ENCODE data around the gene VAV2. TPM values are rescaled to one million over a fixed set of nuclear protein-coding genes. Genes with fewer than 3 reads are reported as not detected.

Gene VAV2
- total and polyA plus RNA-seq, 2 of the 4 experiments (the other 2 are of a cell fraction) = 10.8 to 13.4 TPM

DNA sequence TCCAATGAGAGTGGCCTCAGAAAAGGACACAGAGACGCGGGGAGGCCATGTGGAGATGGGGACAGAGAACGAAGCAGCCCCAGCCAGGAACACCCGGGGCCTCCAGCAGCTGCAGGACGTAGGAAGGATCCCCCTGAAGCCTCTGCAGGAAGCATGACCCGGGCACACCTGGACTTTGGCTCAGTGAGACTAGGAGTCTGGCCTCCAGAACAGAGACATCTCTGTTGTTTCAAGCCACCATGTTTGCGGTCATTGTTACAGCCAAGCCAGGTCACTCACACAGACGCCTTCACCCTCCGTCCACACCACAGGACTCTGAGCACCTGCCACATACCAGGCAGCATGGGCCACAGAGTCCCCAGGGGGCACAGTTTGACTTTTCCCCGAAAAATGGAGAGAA, 190.4 kb downstream of the VAV2 start:
- H3K9ac ChIP-seq (ENCODE audit: low read depth, low read length) = no peak overlapping the region
- TF ChIP-seq USF2 (IDR thresholded peaks at IDR 0.05; ENCODE audit: low read depth, low read length) (no peak), MAZ (IDR thresholded peaks at IDR 0.05; ENCODE audit: borderline replicate concordance, low read depth, low read length) (no peak), NFE2L2 (IDR thresholded peaks at IDR 0.05; ENCODE audit: low read depth, low read length) (no peak)
- no peak overlapping the region for H3K14ac ChIP-seq (replicated peaks; ENCODE audit: low read depth, low read length)
- H4K5ac ChIP-seq (ENCODE audit: low read depth, low read length) = no peak overlapping the region
- H3K9me3 ChIP-seq (ENCODE audit: control insufficient read depth, insufficient read depth, low read length) = no peaks in the 10 kb centered on the region
- 0 out of 2 replicates have a peak, but pooled peaks cover 3% of the 10 kb centered on the region for H3K9me1 ChIP-seq (ENCODE audit: insufficient read depth, low read length)
- no peak overlapping the region for H2BK120ac ChIP-seq (ENCODE audit: low read depth, low read length)
- DNase-seq (no peak), ATAC-seq (ENCODE audit: low read depth) (no peak)
- no peak overlapping the region for H2BK20ac ChIP-seq (ENCODE audit: low read depth, low read length)
- H3K27ac ChIP-seq (ENCODE audit: insufficient read depth, low read length) = no peak overlapping the region
- H3K56ac ChIP-seq (ENCODE audit: extremely low read depth, insufficient read depth, low read length) = no peak overlapping the region
- H3K4me3 ChIP-seq (ENCODE audit: insufficient read depth, low read depth, low read length) = no peak overlapping the region
- H3K4me1 ChIP-seq (ENCODE audit: control insufficient read depth, insufficient read depth, low read length) = peaks cover 3% of the 10 kb centered on the region
- dilution Hi-C loops (cut with HindIII; ENCODE audit: low sequenced_read_pairs, unreplicated experiment) (no loop called here), in situ Hi-C loops (cut with MboI; ENCODE audit: low sequenced_read_pairs) (loop anchor here (25.0 kb wide), 1 partner anchor 611 kb away; no protein-coding TSS in a partner anchor), intact Hi-C loops (cut with micrococcal nuclease) (no loop called here)
- no TSS peak for BruUV-seq (replicated peaks)
- peaks cover 19% of the 10 kb centered on the region; the same call in 1 of the 2 replicates for H3K36me3 ChIP-seq (ENCODE audit: control insufficient read depth, insufficient read depth, low read length)
- H2AK5ac ChIP-seq (ENCODE audit: low read depth, low read length) = no peak overlapping the region
- H3K23ac ChIP-seq (ENCODE audit: low read depth, low read length) = no peak overlapping the region
- no peak overlapping the region for H2BK15ac ChIP-seq (ENCODE audit: low read depth, low read length)
- H2AK9ac ChIP-seq (replicated peaks; ENCODE audit: low read depth, low read length, poor library complexity) = no peak overlapping the region
- 89% methylated on average over 6 of the region's 10 CpGs; no CpG with 5 or more reads in 1 of the 2 experiments for WGBS, 2 experiments (ENCODE audit: extremely low coverage in 2 of 2, insufficient read length in 1 of 2)
- POLR2A ChIA-PET (ENCODE audit: unreplicated experiment) = no interaction called here
- peaks cover 12% of the 10 kb centered on the region for H4K20me1 ChIP-seq (ENCODE audit: insufficient read depth, low read length)
- no peak overlapping the region for H2AFZ ChIP-seq (replicated peaks; ENCODE audit: low read length, poor library complexity)
- no peaks in the 10 kb centered on the region for H3K27me3 ChIP-seq (ENCODE audit: control insufficient read depth, insufficient read depth, low read length)
- no peak overlapping the region for H4K91ac ChIP-seq (ENCODE audit: insufficient read depth, low read depth, low read length)
- no peak overlapping the region for H3K4ac ChIP-seq (ENCODE audit: low read depth, low read length)
- H3K18ac ChIP-seq (ENCODE audit: low read depth, low read length) = no peak overlapping the region
- H4K8ac ChIP-seq (ENCODE audit: low read depth in 2 of 2, low read length in 2 of 2) = no peak overlapping the region
- H3K79me1 ChIP-seq (ENCODE audit: low read depth in 1 of 2, low read length in 2 of 2) = peaks cover 0 to 8% of the 10 kb centered on the region in 2 experiments; a peak in 1 of 4 replicates
- CTCF ChIA-PET = no interaction called here
- no peak overlapping the region for H2BK5ac ChIP-seq (ENCODE audit: low read depth, low read length, poor library complexity, severe bottlenecking)
- no peak overlapping the region for H3K4me2 ChIP-seq (ENCODE audit: low read depth, low read length)
